Hepatocyte (in vitro differentiated cells): ENCODE measurements around the gene CACNG7. TPM values are rescaled to one million over a fixed set of nuclear protein-coding genes. Genes with fewer than 3 reads are reported as not detected.

Experiments
- DNase-seq: peaks from one replicate; pipeline ENCODE4 v3.0.0-alpha.2; 2016; ENCODE audit warnings: low spot score
- H2AFZ ChIP-seq: fragments of 200-600 bp; sonication (generic); 2 replicates; pipeline ENCODE4 v1.6.0; 2016; ENCODE audit warnings: antibody characterized with exemption, mild to moderate bottlenecking
- H3K27ac ChIP-seq: fragments of 200-600 bp; sonication (generic); 2 replicates; pipeline ENCODE4 v1.5.1; 2016; ENCODE audit warnings: mild to moderate bottlenecking
- H3K27me3 ChIP-seq: fragments of 200-600 bp; sonication (generic); 2 replicates; pipeline ENCODE4 v1.6.1; 2016
- H3K36me3 ChIP-seq: fragments of 200-600 bp; sonication (generic); replicated peaks from 2 replicates; pipeline ENCODE4 v1.5.1; 2016; ENCODE audit warnings: low read depth; ENCODE audit not compliant: insufficient read depth
- H3K4me1 ChIP-seq: fragments of 200-600 bp; sonication (generic); 2 replicates; pipeline ENCODE4 v1.5.1; 2016; ENCODE audit warnings: mild to moderate bottlenecking, moderate library complexity; ENCODE audit not compliant: insufficient read depth
- H3K4me2 ChIP-seq: fragments of 200-600 bp; sonication (generic); 2 replicates; pipeline ENCODE4 v1.6.0; 2016
- H3K4me3 ChIP-seq: fragments of 200-600 bp; sonication (generic); 2 replicates; pipeline ENCODE4 v1.5.1; 2016; ENCODE audit warnings: mild to moderate bottlenecking
- H3K79me2 ChIP-seq: fragments of 200-600 bp; sonication (generic); 2 replicates; pipeline ENCODE4 v1.6.0; 2017; ENCODE audit warnings: mild to moderate bottlenecking
- H3K9me2 ChIP-seq: fragments of 200-600 bp; sonication (generic); replicated peaks from 2 replicates; pipeline ENCODE4 v1.6.0; 2017; ENCODE audit warnings: mild to moderate bottlenecking; ENCODE audit not compliant: insufficient read depth
- H3K9me3 ChIP-seq: fragments of 200-600 bp; sonication (generic); 2 replicates; pipeline ENCODE4 v1.5.1; 2016; ENCODE audit warnings: low read depth, mild to moderate bottlenecking
- H4K20me1 ChIP-seq: fragments of 200-600 bp; sonication (generic); 2 replicates; pipeline ENCODE4 v1.6.0; 2016; ENCODE audit warnings: mild to moderate bottlenecking; ENCODE audit not compliant: insufficient read depth, poor library complexity, severe bottlenecking
- EZH2 ChIP-seq: fragments of 200-600 bp; sonication (generic); IDR thresholded peaks from 2 replicates; pipeline ENCODE4 v1.6.1; 2016; ENCODE audit warnings: antibody characterized with exemption, mild to moderate bottlenecking, borderline replicate concordance
- EZH2phosphoT487 ChIP-seq: fragments of 200-600 bp; sonication (generic); IDR thresholded peaks from one replicate; pipeline ENCODE4 v1.6.1; 2018; ENCODE audit warnings: antibody characterized with exemption, mild to moderate bottlenecking, low read depth, moderate library complexity; ENCODE audit not compliant: unreplicated experiment, severe bottlenecking
- WGBS: methylation state at CpG from one replicate; pipeline ENCODE4 v1.1.6; 2016; ENCODE audit warnings: low lambda C conversion rate; ENCODE audit errors: missing lambda C conversion rate; 5-methylcytosine and 5-hydroxymethylcytosine counted together
- polyA plus RNA-seq: library from polyadenylated mRNA; unstranded; fragments of >200 nt; fragmentation: Nextera tagmentation; extraction: Ambion mirVana; gene quantifications from 2 replicates; pipeline ENCODE4 v1.2.1, GENCODE V29; 2016
- total RNA-seq: library from RNA; depleted of rRNA; stranded (reverse); fragments of >200 nt; gene quantifications from 2 replicates; pipeline ENCODE4 v1.2.3, GENCODE V29; 2014
- TF ChIP-seq, protein P1 (sequence below): fragments of 200-600 bp; sonication (generic); IDR thresholded peaks from 2 replicates; pipeline ENCODE4 v1.5.1; 2016; ENCODE audit warnings: antibody characterized with exemption, mild to moderate bottlenecking; ENCODE audit not compliant: poor library complexity

The CACNG7 gene
- total and polyA plus RNA-seq, 2 experiments from 2014 or later: 0.31 to 0.90 TPM

DNA sequence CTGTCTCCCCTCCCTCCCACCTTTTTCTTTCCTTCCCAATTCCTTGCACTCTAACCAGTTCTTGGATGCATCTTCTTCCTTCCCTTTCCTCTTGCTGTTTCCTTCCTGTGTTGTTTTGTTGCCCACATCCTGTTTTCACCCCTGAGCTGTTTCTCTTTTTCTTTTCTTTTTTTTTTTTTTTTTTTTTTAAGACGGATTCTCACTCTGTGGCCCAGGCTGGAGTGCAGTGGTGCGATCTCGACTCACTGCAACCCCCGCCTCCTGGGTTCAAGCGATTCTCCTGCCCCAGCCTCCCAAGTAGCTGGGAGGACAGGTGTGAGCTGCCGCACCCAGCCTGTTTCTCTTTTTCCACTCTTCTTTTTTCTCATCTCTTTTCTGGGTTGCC, 34.5 kb upstream of the CACNG7 start:
- Histone ChIP-seq H3K27ac (no peak overlapping the region), H3K79me2 (peaks cover 27% of the 10 kb centered on the region), H3K4me1 (no peaks in the 10 kb centered on the region), H4K20me1 (peaks cover 22% of the 10 kb centered on the region), H3K9me3 (no peaks in the 10 kb centered on the region), H3K36me3 (no peaks in the 10 kb centered on the region), H2AFZ (no peak overlapping the region), H3K4me2 (no peak overlapping the region), H3K27me3 (no peaks in the 10 kb centered on the region), H3K4me3 (no peak overlapping the region), H3K9me2 (no peaks in the 10 kb centered on the region)
- TF ChIP-seq, protein P1, sequence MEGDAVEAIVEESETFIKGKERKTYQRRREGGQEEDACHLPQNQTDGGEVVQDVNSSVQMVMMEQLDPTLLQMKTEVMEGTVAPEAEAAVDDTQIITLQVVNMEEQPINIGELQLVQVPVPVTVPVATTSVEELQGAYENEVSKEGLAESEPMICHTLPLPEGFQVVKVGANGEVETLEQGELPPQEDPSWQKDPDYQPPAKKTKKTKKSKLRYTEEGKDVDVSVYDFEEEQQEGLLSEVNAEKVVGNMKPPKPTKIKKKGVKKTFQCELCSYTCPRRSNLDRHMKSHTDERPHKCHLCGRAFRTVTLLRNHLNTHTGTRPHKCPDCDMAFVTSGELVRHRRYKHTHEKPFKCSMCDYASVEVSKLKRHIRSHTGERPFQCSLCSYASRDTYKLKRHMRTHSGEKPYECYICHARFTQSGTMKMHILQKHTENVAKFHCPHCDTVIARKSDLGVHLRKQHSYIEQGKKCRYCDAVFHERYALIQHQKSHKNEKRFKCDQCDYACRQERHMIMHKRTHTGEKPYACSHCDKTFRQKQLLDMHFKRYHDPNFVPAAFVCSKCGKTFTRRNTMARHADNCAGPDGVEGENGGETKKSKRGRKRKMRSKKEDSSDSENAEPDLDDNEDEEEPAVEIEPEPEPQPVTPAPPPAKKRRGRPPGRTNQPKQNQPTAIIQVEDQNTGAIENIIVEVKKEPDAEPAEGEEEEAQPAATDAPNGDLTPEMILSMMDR: no peak
- TF ChIP-seq EZH2: no peak
- TF ChIP-seq EZH2phosphoT487: no peak
- no peak for DNase-seq
- 87% methylated on average over 6 of the region's 6 CpGs for WGBS

DNA sequence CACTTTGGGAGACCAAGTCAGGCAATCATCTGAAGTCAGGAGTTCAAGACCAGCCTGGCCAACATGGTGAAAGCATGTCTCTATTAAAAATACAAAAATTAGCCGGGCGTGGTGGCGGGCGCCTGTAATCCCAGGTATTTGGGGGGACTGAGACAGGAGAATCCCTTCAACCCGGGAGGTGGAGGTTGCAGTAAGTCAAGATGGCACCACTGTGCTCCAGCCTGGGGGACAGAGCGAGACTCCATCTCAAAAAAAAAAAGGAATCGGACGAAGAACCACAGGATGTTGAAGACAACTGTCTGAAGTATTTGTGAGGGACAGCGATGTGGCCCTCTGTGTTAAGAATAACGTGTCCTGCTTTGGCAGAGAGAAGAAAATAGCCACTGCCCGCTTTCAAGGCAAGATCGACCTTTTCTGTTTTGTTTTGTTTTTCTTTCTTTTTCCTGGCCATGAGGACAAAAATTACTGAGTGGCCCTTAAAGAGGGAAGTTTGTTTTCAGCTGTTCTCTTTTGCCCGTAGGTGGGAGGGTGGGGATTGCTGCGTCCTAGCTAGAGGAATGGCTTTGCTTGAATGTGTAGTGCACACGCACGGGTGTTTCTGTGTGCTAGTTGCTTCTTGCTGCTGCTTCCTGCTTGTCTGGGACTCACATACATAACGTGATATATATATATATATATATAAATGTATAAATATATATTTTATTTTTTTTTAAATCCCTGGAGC, 33.3 kb upstream of the CACNG7 start:
- Histone ChIP-seq H3K27ac (no peak overlapping the region), H4K20me1 (peaks cover 22% of the 10 kb centered on the region)

DNA sequence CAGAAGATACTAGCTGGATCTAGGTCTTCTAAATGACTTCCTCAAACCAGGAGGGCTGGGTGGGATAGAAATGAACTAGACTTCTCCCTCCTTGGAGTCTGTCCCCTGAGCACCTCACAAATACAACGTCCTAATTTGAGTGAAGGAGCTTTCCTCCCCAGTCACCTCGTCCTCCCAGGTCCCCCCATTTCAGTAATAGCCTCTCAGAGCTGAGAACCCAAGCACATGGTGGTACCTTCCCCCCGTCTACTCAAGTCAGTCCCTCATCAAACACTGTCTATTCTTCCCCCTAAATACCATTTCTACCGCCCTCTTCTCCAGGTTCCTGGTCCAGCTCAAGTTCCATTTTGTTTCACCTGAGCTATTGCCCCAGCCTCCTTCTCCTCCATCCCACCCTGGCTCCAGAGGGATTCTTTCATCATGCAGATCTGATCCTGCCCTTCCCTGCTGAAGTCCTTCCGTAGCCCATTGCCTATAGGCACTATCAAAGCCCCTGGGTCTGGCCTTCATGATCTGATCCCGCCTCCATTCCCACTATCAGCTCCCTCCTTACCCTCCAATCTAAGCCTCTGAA, 32.3 kb upstream of the CACNG7 start:
- H3K4me1 ChIP-seq: peaks cover under 1% of the 10 kb centered on the region
- DNase-seq: no peak

More for the DNA sequence above, 33.3 kb upstream of the CACNG7 start:
- no peak for DNase-seq
- H3K4me2 ChIP-seq: no peak overlapping the region
- H3K4me1 ChIP-seq: no peaks in the 10 kb centered on the region
- H3K4me3 ChIP-seq: no peak overlapping the region
- H2AFZ ChIP-seq: no peak overlapping the region
- peaks cover 19% of the 10 kb centered on the region for H3K79me2 ChIP-seq
- TF ChIP-seq, protein P1: no peak
- no peak for TF ChIP-seq EZH2phosphoT487
- no peak for TF ChIP-seq EZH2
- H3K9me3 ChIP-seq: no peaks in the 10 kb centered on the region
- H3K27me3 ChIP-seq: no peaks in the 10 kb centered on the region
- WGBS: 94% methylated on average over 17 of the region's 17 CpGs
- no peaks in the 10 kb centered on the region for H3K36me3 ChIP-seq
- no peaks in the 10 kb centered on the region for H3K9me2 ChIP-seq

More for the DNA sequence above, 32.3 kb upstream of the CACNG7 start:
- no peaks in the 10 kb centered on the region for H3K9me3 ChIP-seq
- no peak overlapping the region for H2AFZ ChIP-seq
- H3K4me2 ChIP-seq: no peak overlapping the region
- peaks cover 21% of the 10 kb centered on the region for H4K20me1 ChIP-seq
- no peaks in the 10 kb centered on the region for H3K9me2 ChIP-seq
- H3K27ac ChIP-seq: no peak overlapping the region
- H3K36me3 ChIP-seq: no peaks in the 10 kb centered on the region
- WGBS: 75% methylated on average over 6 of the region's 6 CpGs
- H3K79me2 ChIP-seq: peaks cover 9% of the 10 kb centered on the region
- H3K4me3 ChIP-seq: no peak overlapping the region
- no peak for TF ChIP-seq EZH2phosphoT487
- no peak for TF ChIP-seq EZH2
- TF ChIP-seq, protein P1: no peak
- H3K27me3 ChIP-seq: no peaks in the 10 kb centered on the region
